SK-N-SH (cell line): ENCODE data around the gene CLN5. TPM values are rescaled to one million over a fixed set of nuclear protein-coding genes. Genes with fewer than 3 reads are reported as not detected.
A peak's percentile ranks its signal among the peaks of the same experiment; 100 is the strongest.

Experiments used
- CTCF ChIA-PET: fragments of 300-600, 350-600 bp; formaldehyde crosslinking; extraction: SDS; loops from one replicate; lab custom pipeline; 2021; lab: Yijun Ruan, JAX
- POLR2A ChIA-PET: fragments of 350-600 bp; sonication (Branson Sonifier 250); formaldehyde crosslinking; extraction: SDS; loops from one replicate; lab custom pipeline; 2020; ENCODE audit warnings: antibody characterized with exemption, inconsistent platforms; lab: Yijun Ruan, JAX
- DNase-seq: peaks from one replicate; pipeline ENCODE4 v3.0.0; 2012
- H2AFZ ChIP-seq: fragments of 200-600 bp; sonication (generic); 2 replicates; pipeline ENCODE4 v1.8.1; 2016; ENCODE audit warnings: antibody characterized with exemption, mild to moderate bottlenecking, low read depth
- H3F3A ChIP-seq: fragments of 200-600 bp; sonication (generic); replicated peaks from 2 replicates; pipeline ENCODE3; 2016; ENCODE audit warnings: antibody characterized with exemption, mild to moderate bottlenecking; ENCODE audit not compliant: insufficient read depth
- H3K27ac ChIP-seq, 2 experiments: fragments of 200-500 bp in 1 of 2; fragments of 200-600 bp in 1 of 2; sonication (Bioruptor generic) in 1 of 2; sonication (generic), shearing (Covaris generic) in 1 of 2; 2 replicates each; pipeline versions ENCODE4 v1.5.1 to v1.6.1; 2014 to 2016; ENCODE audit warnings: low read depth in 2 of 2, inconsistent platforms in 1 of 2, low read length in 1 of 2, mild to moderate bottlenecking in 1 of 2, mixed read lengths in 1 of 2
- H3K27me3 ChIP-seq: fragments of 200-600 bp; sonication (generic), shearing (Covaris generic); 2 replicates; pipeline ENCODE4 v1.6.1; 2016; ENCODE audit warnings: mixed run types; ENCODE audit not compliant: insufficient read depth
- H3K36me3 ChIP-seq, 2 experiments: fragments of 200-500 bp in 1 of 2; fragments of 200-600 bp in 1 of 2; sonication (Bioruptor generic) in 1 of 2; sonication (generic) in 1 of 2; replicated peaks in 1 of 2; 2 replicates each; pipeline versions ENCODE3 to v1.5.1; 2014 to 2016; ENCODE audit warnings: low read length in 1 of 2, mild to moderate bottlenecking in 1 of 2; ENCODE audit not compliant: insufficient read depth in 2 of 2, control insufficient read depth in 1 of 2
- H3K4me1 ChIP-seq, 2 experiments: fragments of 200-500 bp in 1 of 2; fragments of 200-600 bp in 1 of 2; sonication (Bioruptor generic) in 1 of 2; sonication (generic), shearing (Covaris generic) in 1 of 2; 2 replicates each; pipeline versions ENCODE4 v1.5.1 to v1.6.1; 2014 to 2016; ENCODE audit warnings: low read depth in 1 of 2, low read length in 1 of 2, mixed run types in 1 of 2; ENCODE audit not compliant: insufficient read depth in 2 of 2, control insufficient read depth in 1 of 2
- H3K4me2 ChIP-seq: fragments of 200-600 bp; sonication (generic), shearing (Covaris generic); 2 replicates; pipeline ENCODE4 v1.6.1; 2017; ENCODE audit warnings: mixed run types
- H3K4me3 ChIP-seq, 2 experiments: fragments of 200-500 bp in 1 of 2; fragments of 200-600 bp in 1 of 2; sonication (Bioruptor generic) in 1 of 2; sonication (generic), shearing (Covaris generic) in 1 of 2; 2 replicates each; pipeline versions ENCODE4 v1.5.1 to v1.8.1; 2014 to 2016; ENCODE audit warnings: low read depth in 2 of 2, inconsistent platforms in 1 of 2, low read length in 1 of 2, mild to moderate bottlenecking in 1 of 2, mixed read lengths in 1 of 2, moderate library complexity in 1 of 2
- H3K79me2 ChIP-seq: fragments of 200-600 bp; sonication (generic); 2 replicates; pipeline ENCODE4 v1.8.1; 2017; ENCODE audit warnings: mild to moderate bottlenecking; ENCODE audit not compliant: insufficient read depth
- H3K9ac ChIP-seq: fragments of 200-600 bp; sonication (generic); 2 replicates; pipeline ENCODE4 v1.6.1; 2017; ENCODE audit warnings: mixed run types
- H3K9me2 ChIP-seq: fragments of 200-600 bp; sonication (generic); 2 replicates; pipeline ENCODE4 v1.6.1; 2017; ENCODE audit warnings: mixed run types
- H3K9me3 ChIP-seq: fragments of 200-600 bp; sonication (generic); 2 replicates; pipeline ENCODE4 v1.6.1; 2017; ENCODE audit warnings: mixed run types, mild to moderate bottlenecking, moderate library complexity
- H4K20me1 ChIP-seq: fragments of 200-600 bp; sonication (generic); 2 replicates; pipeline ENCODE4 v1.6.1; 2017; ENCODE audit warnings: mild to moderate bottlenecking, mixed run types; ENCODE audit not compliant: insufficient read depth
- FOSL2 ChIP-seq: IDR thresholded peaks from 2 replicates; pipeline ENCODE4 v1.4.0; 2012; ENCODE audit warnings: low read depth, mild to moderate bottlenecking, moderate library complexity, borderline replicate concordance
- GATA2 ChIP-seq: sonication (generic); formaldehyde crosslinking; IDR thresholded peaks from 2 replicates; pipeline ENCODE4 v1.5.0; 2020; ENCODE audit warnings: mild to moderate bottlenecking, missing genetic modification reagents
- MEF2A ChIP-seq: IDR thresholded peaks from 2 replicates; pipeline ENCODE4 v1.4.0; 2012; ENCODE audit warnings: low read depth, borderline replicate concordance
- NRF1 ChIP-seq: IDR thresholded peaks from 2 replicates; pipeline ENCODE4 v1.6.1; 2012; ENCODE audit warnings: low read depth, mild to moderate bottlenecking, low read length
- POLR2AphosphoS5 ChIP-seq: IDR thresholded peaks from 2 replicates; pipeline ENCODE4 v1.6.1; 2012; ENCODE audit warnings: low read depth, low read length
- RFX5 ChIP-seq: IDR thresholded peaks from 2 replicates; pipeline ENCODE4 v1.6.1; 2012; ENCODE audit warnings: mild to moderate bottlenecking, improper control_type of control experiment, low read length
- RXRA ChIP-seq: IDR thresholded peaks from 2 replicates; pipeline ENCODE4 v1.4.0; 2012; ENCODE audit warnings: low read depth, mild to moderate bottlenecking, borderline replicate concordance
- SMC3 ChIP-seq: IDR thresholded peaks from 2 replicates; pipeline ENCODE4 v1.6.1; 2012; ENCODE audit warnings: low read depth, low read length, improper control_type of control experiment
- TAF1 ChIP-seq: IDR thresholded peaks from 2 replicates; pipeline ENCODE4 v1.6.1; 2012; ENCODE audit warnings: low read depth, mild to moderate bottlenecking, low read length, moderate library complexity, borderline replicate concordance
- TCF12 ChIP-seq: IDR thresholded peaks from 2 replicates; pipeline ENCODE4 v1.4.0; 2012
- WGBS: methylation state at CpG from one replicate; pipeline ENCODE4 v1.1.6; 2017; ENCODE audit warnings: low lambda C conversion rate; 5-methylcytosine and 5-hydroxymethylcytosine counted together
- polyA plus RNA-seq, 3 experiments: library from polyadenylated mRNA; depleted of rRNA; stranded (reverse); fragments of >200 nt; gene quantifications; 2 replicates each; pipeline ENCODE4 v1.2.3, GENCODE V29; 2012
- TF ChIP-seq, protein P1 (sequence below): IDR thresholded peaks from 2 replicates; pipeline ENCODE4 v1.4.0; 2012; ENCODE audit warnings: low read depth, borderline replicate concordance
- TF ChIP-seq, protein P2 (sequence below): fragments of 150-350 bp; IDR thresholded peaks from 2 replicates; pipeline ENCODE4 v1.6.1; 2017; ENCODE audit warnings: antibody characterized with exemption, low read length, low read depth, borderline replicate concordance

The CLN5 gene
- polyA plus RNA-seq, 1 of the 3 experiments (the other 2 are of a cell fraction) = 11.6 TPM

DNA sequence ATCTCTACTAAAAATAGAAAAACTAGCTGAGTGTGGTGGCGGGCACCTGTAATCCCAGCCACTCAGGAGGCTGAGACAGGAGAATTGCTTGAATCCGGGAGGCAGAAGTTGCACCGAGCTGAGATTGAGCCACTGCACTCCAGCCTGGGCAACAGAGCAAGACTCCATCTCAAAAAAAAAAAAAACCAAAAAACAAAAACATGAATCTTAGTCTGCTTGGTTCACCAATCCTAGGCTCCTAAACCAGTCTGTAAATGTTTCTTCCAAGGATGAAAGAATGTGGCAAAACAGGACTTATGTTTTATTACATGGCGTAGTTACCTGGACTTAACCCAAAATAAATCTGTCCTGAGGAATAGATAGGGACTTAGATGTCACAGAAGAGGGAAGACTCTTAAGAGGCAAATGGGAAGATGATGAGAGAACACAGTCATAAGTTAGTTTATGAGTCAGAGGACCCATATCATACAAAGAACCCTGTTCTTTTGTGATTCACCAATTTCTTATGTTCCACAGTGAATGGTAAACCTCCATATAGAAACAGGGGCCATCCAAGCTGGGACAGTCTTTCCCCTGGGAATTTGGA, 41.9 kb downstream of the CLN5 start:
- no peak overlapping the region for H3K4me2 ChIP-seq
- H4K20me1 ChIP-seq = no peaks in the 10 kb centered on the region
- H3K9me2 ChIP-seq = no peaks in the 10 kb centered on the region
- no peaks in the 10 kb centered on the region for H3K4me1 ChIP-seq
- POLR2A ChIA-PET = no interaction called here
- DNase-seq = no peak
- H3K36me3 ChIP-seq = no peaks in the 10 kb centered on the region
- no peaks in the 10 kb centered on the region for H3K27me3 ChIP-seq
- CTCF ChIA-PET = no interaction called here
- peak; percentile 8; the same call in 1 of the 2 replicates for TF ChIP-seq FOSL2
- TF ChIP-seq, protein P1, sequence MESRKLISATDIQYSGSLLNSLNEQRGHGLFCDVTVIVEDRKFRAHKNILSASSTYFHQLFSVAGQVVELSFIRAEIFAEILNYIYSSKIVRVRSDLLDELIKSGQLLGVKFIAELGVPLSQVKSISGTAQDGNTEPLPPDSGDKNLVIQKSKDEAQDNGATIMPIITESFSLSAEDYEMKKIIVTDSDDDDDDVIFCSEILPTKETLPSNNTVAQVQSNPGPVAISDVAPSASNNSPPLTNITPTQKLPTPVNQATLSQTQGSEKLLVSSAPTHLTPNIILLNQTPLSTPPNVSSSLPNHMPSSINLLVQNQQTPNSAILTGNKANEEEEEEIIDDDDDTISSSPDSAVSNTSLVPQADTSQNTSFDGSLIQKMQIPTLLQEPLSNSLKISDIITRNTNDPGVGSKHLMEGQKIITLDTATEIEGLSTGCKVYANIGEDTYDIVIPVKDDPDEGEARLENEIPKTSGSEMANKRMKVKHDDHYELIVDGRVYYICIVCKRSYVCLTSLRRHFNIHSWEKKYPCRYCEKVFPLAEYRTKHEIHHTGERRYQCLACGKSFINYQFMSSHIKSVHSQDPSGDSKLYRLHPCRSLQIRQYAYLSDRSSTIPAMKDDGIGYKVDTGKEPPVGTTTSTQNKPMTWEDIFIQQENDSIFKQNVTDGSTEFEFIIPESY = no peak
- TF ChIP-seq, protein P2, sequence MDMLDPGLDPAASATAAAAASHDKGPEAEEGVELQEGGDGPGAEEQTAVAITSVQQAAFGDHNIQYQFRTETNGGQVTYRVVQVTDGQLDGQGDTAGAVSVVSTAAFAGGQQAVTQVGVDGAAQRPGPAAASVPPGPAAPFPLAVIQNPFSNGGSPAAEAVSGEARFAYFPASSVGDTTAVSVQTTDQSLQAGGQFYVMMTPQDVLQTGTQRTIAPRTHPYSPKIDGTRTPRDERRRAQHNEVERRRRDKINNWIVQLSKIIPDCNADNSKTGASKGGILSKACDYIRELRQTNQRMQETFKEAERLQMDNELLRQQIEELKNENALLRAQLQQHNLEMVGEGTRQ = no peak
- H3K27ac ChIP-seq = no peak overlapping the region
- H2AFZ ChIP-seq = no peak overlapping the region
- H3F3A ChIP-seq = no peaks in the 10 kb centered on the region
- no peak overlapping the region for H3K4me3 ChIP-seq
- no peaks in the 10 kb centered on the region for H3K9me3 ChIP-seq
- no peak overlapping the region for H3K9ac ChIP-seq
- 94% methylated on average over 4 of the region's 4 CpGs for WGBS
- H3K79me2 ChIP-seq = no peaks in the 10 kb centered on the region

DNA sequence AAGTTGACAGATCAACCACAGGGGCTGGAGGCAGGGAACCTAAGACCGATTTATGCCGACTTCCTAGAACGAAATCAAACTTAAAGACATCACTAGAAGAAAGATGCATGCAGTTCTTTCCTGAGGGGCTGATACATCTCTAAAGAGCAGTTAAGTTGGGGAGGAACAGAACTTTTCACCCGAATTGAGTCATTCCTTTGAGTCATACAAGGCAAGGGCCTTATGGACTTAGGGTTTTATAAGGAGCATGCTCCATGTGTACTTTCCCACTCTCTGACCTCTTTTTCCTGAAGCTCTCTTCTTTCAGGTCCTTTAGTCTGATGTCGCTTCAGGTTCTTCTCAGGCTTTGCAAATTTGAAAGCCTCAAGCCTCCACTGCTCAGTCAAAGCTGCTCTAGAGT, 43.0 kb downstream of the CLN5 start:
- Histone ChIP-seq H3K9me2 (no peaks in the 10 kb centered on the region), H3K36me3 (no peaks in the 10 kb centered on the region), H3K27me3 (no peaks in the 10 kb centered on the region), H3K79me2 (no peaks in the 10 kb centered on the region), H3K4me2 (no peak overlapping the region), H3K4me1 (no peaks in the 10 kb centered on the region), H4K20me1 (no peaks in the 10 kb centered on the region), H3K9ac (no peak overlapping the region), H3K27ac (no peak overlapping the region), H3K4me3 (no peak overlapping the region), H3F3A (no peaks in the 10 kb centered on the region), H2AFZ (no peak overlapping the region), H3K9me3 (no peaks in the 10 kb centered on the region)
- 80% methylated on average over 5 of the region's 5 CpGs for WGBS
- CTCF ChIA-PET = no interaction called here
- POLR2A ChIA-PET = no interaction called here
- DNase-seq = no peak
- TF ChIP-seq NRF1 (no peak), RXRA (no peak), TCF12 (no peak), SMC3 (no peak), MEF2A (no peak), GATA2 (CRISPR knock-in tag) (no peak), POLR2AphosphoS5 (no peak), TAF1 (no peak), RFX5 (no peak)
